GM12875 (cell line): ENCODE data around the gene KCNMA1.

Source experiments
- H3K4me3 ChIP-seq: one replicate; pipeline ENCODE4 v1.5.1; 2011; ENCODE audit warnings: low read depth, low read length, control low read depth
- TF ChIP-seq, protein P1 (sequence below): IDR thresholded peaks from 2 replicates; pipeline ENCODE4 v1.5.1; 2011; ENCODE audit warnings: low read depth, mild to moderate bottlenecking, control low read depth, inconsistent platforms, low read length, moderate library complexity, borderline replicate concordance; ENCODE audit not compliant: insufficient read depth

Gene KCNMA1

DNA sequence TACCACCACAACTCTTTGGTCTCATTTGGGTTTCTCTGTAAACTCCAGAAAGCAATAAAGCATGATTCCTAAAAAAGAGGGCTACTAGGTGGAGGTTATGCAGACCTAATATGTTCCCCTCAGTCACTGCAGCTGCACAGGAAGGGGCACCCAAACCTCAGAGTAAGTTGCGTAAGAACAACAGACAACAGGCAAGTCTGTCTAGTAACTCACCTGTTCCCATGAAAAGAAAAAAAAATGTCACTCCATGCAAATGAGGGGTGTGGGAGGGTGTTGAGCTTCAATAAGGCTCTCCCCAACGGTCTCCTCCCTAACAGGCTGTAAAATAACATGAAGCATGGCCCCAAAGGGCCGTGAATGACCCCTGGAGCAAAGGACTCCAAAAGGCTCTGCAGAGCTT is 461.4 kb downstream of the KCNMA1 start:
- H3K4me3 ChIP-seq = no peak overlapping the region
- TF ChIP-seq, protein P1, sequence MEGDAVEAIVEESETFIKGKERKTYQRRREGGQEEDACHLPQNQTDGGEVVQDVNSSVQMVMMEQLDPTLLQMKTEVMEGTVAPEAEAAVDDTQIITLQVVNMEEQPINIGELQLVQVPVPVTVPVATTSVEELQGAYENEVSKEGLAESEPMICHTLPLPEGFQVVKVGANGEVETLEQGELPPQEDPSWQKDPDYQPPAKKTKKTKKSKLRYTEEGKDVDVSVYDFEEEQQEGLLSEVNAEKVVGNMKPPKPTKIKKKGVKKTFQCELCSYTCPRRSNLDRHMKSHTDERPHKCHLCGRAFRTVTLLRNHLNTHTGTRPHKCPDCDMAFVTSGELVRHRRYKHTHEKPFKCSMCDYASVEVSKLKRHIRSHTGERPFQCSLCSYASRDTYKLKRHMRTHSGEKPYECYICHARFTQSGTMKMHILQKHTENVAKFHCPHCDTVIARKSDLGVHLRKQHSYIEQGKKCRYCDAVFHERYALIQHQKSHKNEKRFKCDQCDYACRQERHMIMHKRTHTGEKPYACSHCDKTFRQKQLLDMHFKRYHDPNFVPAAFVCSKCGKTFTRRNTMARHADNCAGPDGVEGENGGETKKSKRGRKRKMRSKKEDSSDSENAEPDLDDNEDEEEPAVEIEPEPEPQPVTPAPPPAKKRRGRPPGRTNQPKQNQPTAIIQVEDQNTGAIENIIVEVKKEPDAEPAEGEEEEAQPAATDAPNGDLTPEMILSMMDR = no peak

DNA sequence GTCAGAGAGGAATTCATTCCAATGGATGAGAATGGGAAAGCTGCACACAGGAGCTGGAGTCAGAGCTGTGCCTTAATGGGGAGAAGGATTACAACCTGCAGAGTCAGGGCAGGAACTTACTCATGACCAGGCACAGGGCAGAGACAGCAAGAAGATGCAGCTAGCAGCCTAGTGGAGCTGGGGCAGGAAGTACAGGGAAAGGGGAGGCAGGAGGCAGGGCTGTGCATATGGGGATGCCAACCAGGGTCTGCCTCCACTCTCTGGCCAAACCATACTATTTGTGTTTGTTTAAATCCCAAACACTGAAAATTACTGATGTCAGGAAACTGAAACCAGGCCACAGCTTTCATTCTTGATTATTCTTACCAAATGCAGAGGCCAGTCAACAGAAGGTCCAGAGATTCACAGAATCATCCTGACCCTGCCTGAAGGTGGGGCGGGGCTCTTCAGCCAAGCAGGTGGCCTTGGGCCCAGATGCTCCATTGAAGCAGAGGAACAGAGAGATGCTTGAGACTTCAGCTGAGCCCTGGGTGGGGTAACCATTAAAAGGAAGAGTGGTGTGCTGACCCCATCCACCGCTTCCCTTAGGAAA is 461.9 kb downstream of the KCNMA1 start:
- TF ChIP-seq, protein P1 = no peak
- no peak overlapping the region for H3K4me3 ChIP-seq

DNA sequence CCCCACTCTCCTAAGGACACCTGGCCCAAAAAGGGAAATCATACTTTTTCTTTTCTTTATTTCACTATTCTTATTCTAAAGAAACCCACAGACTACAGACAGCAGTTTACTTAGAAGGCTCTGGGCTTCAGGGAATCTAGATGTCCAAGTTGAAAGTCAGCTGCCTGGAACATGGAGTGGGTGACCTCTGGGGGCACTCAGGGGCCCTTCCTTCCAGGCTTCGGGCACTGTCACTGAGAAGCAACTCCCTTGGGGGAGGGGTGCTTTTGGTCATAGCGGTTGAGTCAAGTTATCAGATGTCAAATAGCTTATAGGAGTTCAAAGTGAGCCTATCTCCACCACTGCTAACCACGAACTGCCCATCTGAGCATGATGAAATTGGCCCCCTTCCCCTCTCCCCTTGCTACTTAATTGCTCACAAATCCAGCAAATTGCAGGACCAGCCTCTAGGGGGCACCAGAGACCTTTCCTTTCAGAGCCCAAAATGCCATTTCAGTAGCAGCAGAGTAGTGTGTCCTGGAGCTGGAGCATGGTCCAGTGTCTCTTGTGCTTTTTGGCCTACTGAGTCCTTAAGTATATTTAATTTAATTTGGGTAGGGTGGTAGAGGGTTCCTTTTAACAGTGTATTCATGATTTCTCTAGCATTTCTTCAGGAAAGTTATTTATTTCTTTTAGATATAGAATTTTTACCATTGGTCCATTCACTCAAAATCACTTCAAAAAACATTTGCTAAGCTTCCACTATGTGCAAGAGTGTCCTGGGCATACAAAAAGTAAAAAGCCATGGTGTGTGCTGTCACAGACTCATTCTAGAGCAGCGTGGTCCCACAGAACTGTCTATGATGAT is 463.8 kb downstream of the KCNMA1 start:
- no peak overlapping the region for H3K4me3 ChIP-seq
- TF ChIP-seq, protein P1 = peak; percentile 81

DNA sequence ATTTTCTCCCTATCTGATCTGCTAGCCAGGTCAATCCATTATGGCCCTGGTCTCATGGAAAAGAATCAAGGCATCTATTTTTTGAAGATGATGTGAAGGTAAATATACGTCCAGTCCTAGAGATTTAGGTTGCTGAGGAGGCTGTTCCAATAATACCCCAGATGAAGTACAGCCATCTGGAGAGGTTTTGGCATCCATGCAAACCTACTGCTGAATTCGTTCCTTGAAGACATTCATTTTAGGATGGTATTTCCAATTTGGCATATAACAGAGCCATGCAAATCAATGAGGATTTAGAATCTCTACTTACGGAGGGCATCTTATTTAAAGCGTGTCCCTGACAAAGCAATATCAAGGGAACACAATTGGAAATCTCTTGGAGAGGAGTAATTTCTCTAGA is 465.5 kb downstream of the KCNMA1 start:
- H3K4me3 ChIP-seq = no peak overlapping the region
- TF ChIP-seq, protein P1 = no peak

DNA sequence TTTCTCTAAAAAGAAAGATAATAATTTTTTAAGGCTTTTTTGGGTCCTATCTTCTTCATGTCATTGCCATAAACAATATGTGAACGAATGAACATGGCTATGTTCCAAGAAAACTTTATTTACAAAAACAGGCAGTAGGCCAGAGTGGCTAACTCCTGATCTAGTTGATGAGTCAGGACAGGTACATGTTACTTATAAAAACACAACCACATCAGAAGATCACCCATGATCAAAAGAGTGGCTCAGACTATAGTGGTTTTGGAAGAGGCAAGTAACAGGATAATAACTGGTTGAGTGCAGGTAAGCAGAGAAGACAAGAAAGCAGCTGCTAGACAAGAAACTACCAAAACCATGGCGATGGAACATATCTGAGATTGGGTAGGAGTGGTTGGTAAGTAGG is 468.7 kb downstream of the KCNMA1 start:
- TF ChIP-seq, protein P1 = no peak
- H3K4me3 ChIP-seq = no peak overlapping the region

DNA sequence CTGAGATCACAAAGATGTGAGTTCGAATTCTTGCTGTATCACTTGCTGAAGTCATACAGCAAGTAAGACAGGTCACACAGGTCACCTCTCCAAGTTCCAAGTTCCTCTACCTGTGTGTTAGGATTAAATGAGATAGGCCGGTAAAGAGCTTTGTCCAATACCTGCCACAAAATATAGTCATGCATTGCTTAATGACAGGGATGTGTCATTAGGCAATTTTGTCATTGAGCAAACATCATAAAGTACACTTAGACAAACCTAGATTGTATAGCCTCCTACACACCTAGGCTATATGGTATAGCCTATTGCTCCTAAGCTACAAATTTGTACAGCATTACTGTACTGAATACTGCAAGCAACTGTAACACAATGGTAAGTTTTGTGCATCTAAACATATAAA is 469.4 kb downstream of the KCNMA1 start:
- TF ChIP-seq, protein P1 = no peak
- no peak overlapping the region for H3K4me3 ChIP-seq

DNA sequence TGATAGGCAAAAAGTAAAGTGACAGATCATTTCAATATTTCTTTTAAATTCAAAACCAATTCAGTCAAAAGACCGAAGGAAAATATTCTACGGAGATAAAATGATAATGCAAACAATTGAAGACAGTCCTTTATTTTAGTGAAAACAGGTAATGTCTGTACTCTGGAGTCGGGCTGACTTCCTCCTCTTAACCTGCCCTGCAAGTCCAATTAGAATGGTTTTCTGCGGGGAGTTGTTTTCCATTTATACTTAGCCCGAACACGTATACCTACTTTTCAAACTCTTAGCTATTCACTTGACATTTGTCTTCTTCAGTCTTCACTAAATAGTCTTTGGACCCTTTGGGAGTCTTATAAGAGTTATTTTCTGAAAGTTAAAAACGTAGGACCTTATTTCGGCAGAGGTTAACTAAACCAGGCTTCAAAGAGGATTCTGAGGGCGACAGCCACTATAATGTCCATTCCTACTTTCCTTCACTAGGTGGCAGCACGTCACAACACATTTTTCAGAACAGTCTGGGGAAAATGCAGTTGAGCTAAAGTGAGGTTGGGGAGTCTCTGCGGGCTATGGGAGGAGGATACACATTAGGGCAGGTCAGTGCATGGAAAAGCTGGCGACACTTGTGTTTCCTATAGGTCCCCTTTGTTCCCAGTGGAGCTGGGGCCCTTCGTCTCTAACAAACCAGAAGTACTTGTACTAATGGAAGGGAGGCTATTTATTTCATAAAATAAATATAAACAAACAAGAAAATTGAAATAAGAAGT is 472.0 kb downstream of the KCNMA1 start:
- TF ChIP-seq, protein P1 = peak; percentile 63; the same call in 1 of the 2 replicates
- H3K4me3 ChIP-seq = no peak overlapping the region
